Kidney epithelial cell (primary cell): ENCODE measurements around the gene C10orf90. TPM values are rescaled to one million over a fixed set of nuclear protein-coding genes. Genes with fewer than 3 reads are reported as not detected.

Experiments used
- DNase-seq: peaks from one replicate; pipeline ENCODE4 v3.0.0-alpha.2; 2010; ENCODE audit warnings: low read depth
- H3K27me3 ChIP-seq: 2 replicates; pipeline ENCODE4 v1.6.0; 2011; ENCODE audit warnings: low read length; ENCODE audit not compliant: control insufficient read depth, insufficient read depth
- H3K36me3 ChIP-seq: 2 replicates; pipeline ENCODE4 v1.5.1; 2011; ENCODE audit warnings: low read length; ENCODE audit not compliant: control insufficient read depth, insufficient read depth
- H3K4me3 ChIP-seq: 2 replicates; pipeline ENCODE4 v1.5.1; 2011; ENCODE audit warnings: low read depth, mild to moderate bottlenecking, control low read depth, low read length
- total RNA-seq: library from RNA; depleted of rRNA; stranded (reverse); fragments of >200 nt; gene quantifications from 2 replicates; pipeline ENCODE4 v1.2.3, GENCODE V29; 2015
- TF ChIP-seq, protein P1 (sequence below): IDR thresholded peaks from 2 replicates; pipeline ENCODE4 v1.5.1; 2011; ENCODE audit warnings: mild to moderate bottlenecking, moderate library complexity, low read length, control low read depth, inconsistent platforms; ENCODE audit not compliant: insufficient read depth, poor library complexity, severe bottlenecking

C10orf90 gene
- total RNA-seq, 1 donor from 2014 or later, result not detected

DNA sequence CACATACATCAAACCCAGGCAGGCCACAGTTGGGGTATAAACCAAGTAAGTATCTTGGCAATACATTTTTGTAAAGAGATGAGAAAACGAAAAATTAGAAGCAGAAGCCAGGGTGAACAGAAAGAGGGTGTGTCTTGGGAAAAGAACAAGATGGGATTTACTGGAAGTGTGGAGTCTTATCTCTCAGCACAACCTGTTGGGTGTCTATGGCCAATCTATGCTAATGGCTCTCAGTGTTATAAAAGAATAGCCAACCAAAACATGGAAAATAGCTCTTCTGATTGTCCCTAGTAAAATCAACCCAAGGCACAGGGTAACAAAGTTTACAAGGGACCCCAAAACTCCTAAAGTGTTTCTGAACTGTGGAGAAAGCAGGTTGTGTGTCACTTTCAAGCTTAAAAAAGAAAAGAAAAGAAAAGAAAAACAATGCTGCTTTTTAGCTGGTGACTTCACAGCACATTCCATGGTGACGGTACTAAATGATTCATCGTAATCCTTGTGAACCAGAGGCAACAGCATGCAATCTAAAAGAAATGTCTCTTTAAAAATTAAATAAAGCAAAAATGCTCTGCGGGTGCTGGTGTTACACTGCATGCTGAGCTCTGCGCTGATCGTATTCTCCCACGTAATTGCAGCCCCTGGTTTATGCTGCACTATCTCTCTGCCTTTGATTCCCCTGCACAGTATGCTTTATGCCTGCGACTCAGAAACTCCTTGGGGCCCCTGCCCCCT is 100.8 kb downstream of the C10orf90 start:
- no peaks in the 10 kb centered on the region for H3K27me3 ChIP-seq
- H3K36me3 ChIP-seq, result no peaks in the 10 kb centered on the region
- H3K4me3 ChIP-seq, result no peak overlapping the region

DNA sequence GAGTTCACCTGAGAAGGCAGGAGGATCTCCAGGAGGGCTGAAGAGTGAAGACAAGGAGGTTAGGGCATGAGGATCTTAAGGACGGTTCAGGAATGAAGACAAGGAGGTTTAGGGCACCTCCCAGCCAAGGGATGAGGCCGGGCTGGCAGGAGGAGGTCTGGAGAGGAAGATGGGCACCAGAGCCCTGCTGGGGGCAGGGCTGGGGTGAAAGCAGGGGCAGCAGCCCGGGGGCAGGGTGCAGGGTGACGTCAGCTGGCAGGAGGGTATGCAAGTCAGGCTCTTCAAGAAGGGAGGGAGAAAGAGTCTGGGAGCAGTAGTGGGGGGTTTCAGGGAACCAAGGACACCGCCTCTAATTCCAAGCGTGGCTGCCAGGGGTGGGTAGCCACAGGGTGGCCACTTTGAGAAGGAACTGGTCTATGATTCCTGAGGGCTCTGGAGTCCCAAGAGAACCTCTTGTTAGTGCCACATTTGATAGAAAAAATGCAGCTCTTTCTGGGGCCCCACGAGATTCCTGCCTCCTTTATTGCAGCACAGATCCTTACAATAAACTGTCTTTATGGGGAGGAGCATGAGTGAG is 101.6 kb downstream of the C10orf90 start:
- no peak overlapping the region for H3K4me3 ChIP-seq
- no peaks in the 10 kb centered on the region for H3K27me3 ChIP-seq
- TF ChIP-seq, protein P1, sequence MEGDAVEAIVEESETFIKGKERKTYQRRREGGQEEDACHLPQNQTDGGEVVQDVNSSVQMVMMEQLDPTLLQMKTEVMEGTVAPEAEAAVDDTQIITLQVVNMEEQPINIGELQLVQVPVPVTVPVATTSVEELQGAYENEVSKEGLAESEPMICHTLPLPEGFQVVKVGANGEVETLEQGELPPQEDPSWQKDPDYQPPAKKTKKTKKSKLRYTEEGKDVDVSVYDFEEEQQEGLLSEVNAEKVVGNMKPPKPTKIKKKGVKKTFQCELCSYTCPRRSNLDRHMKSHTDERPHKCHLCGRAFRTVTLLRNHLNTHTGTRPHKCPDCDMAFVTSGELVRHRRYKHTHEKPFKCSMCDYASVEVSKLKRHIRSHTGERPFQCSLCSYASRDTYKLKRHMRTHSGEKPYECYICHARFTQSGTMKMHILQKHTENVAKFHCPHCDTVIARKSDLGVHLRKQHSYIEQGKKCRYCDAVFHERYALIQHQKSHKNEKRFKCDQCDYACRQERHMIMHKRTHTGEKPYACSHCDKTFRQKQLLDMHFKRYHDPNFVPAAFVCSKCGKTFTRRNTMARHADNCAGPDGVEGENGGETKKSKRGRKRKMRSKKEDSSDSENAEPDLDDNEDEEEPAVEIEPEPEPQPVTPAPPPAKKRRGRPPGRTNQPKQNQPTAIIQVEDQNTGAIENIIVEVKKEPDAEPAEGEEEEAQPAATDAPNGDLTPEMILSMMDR, result no peak
- no peak for DNase-seq
- no peaks in the 10 kb centered on the region for H3K36me3 ChIP-seq

More for the DNA sequence above, 100.8 kb downstream of the C10orf90 start:
- DNase-seq, result peak; percentile 65
- TF ChIP-seq, protein P1, result no peak

DNA sequence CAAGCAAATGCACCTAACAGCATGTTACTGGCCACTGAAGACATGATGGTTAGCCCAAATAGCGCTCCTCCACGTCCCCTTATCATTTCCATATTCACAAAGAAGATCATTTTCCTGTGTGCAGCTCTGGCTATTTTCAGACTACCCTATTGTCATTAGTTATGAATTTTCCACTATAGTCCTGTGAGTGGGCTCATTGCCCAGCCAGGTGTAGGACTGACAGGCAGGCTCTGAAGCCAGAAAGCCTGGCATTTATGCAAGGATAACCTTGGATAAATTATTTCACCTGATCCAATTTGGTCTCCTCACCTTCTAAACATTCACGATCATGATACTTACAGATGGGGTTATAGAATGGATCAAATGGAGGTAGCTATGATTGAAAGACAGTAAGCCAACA is 104.6 kb downstream of the C10orf90 start:
- TF ChIP-seq, protein P1, result no peak
- Histone ChIP-seq H3K4me3 (no peak overlapping the region), H3K27me3 (no peaks in the 10 kb centered on the region), H3K36me3 (no peaks in the 10 kb centered on the region)
- no peak for DNase-seq

DNA sequence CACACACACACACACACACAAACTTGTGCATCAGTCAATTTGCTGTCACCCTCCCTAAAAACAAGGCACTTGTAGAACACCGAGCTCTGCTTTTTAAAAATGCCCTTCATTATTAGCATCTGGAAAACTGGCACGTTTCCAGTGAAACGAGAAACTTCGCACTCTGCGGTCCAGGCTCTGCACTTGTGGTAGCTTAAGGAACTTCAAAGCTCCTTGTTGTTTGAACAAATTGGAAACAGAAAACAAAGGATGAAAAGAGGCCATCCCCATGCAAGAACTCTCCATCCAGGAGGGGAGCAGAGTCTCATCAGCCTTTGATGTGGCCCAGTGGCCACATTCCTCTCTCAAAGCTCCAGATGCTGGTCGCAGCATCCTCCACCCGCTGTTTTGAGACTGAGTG is 105.1 kb downstream of the C10orf90 start:
- no peak for DNase-seq
- Histone ChIP-seq H3K4me3 (no peak overlapping the region), H3K27me3 (no peaks in the 10 kb centered on the region), H3K36me3 (no peaks in the 10 kb centered on the region)
- TF ChIP-seq, protein P1, result no peak

DNA sequence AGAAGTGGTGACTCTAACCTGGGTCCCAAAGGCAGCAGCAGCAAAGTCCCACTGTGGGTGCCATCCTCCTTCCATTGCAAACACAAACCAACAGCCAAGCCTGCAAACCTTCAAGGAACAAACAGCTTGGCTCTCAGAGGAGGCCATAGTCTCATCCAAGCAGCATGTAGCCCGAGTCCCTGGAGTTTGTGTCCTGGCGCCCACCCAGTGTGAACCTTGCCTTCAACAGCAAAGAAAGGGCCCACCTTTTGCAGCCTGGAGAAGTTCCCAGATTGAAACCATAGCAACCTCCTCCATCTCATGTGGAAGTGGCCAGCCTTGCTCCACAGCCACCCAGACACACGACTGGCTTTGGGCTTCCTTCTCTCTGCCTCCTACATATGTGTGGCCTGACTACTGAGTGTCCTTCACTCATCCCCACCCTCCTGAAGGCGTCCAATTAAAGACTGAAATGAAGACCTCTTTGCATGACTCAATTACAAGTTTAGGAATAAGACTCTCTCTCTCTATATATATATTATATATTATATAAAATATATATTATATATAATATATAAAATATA is 106.1 kb downstream of the C10orf90 start:
- DNase-seq, result no peak
- Histone ChIP-seq H3K4me3 (no peak overlapping the region), H3K36me3 (no peaks in the 10 kb centered on the region), H3K27me3 (no peaks in the 10 kb centered on the region)
- TF ChIP-seq, protein P1, result no peak
